SK-N-SH treated with all-trans-retinoic acid at 6 μM for 48 hours (cell line): ENCODE measurements around the gene RAPSN.

ENCODE experiments used
- ATAC-seq: fragments of 200-7000 bp; cut with Tn5 transposase; 3 replicates; pipeline ENCODE4 v1.9.1; 2020; ENCODE audit warnings: mild to moderate bottlenecking, moderate library complexity
- BACH2 ChIP-seq: fragments of 250-450 bp; sonication (Bioruptor Pico); IDR thresholded peaks from 2 replicates; pipeline ENCODE4 v1.9.0; 2021; ENCODE audit warnings: mild to moderate bottlenecking, borderline replicate concordance
- CREB5 ChIP-seq: fragments of 250-450 bp; sonication (Bioruptor Pico); IDR thresholded peaks from 2 replicates; pipeline ENCODE4 v1.5.1; 2020; ENCODE audit warnings: low read depth, mild to moderate bottlenecking, moderate library complexity
- CSDC2 ChIP-seq: fragments of 250-450 bp; sonication (Bioruptor Pico); IDR thresholded peaks from 2 replicates; pipeline ENCODE4 v1.5.0; 2020; ENCODE audit warnings: mild to moderate bottlenecking, moderate library complexity
- ESRRG ChIP-seq: fragments of 250-450 bp; sonication (Bioruptor Pico); IDR thresholded peaks from 2 replicates; pipeline ENCODE4 v1.6.1; 2021; ENCODE audit warnings: mild to moderate bottlenecking
- GLIS3 ChIP-seq: fragments of 250-450 bp; sonication (Bioruptor Pico); IDR thresholded peaks from 2 replicates; pipeline ENCODE4 v1.5.0; 2020; ENCODE audit warnings: mild to moderate bottlenecking, moderate library complexity
- ISL1 ChIP-seq: fragments of 250-450 bp; sonication (Bioruptor Pico); IDR thresholded peaks from 2 replicates; pipeline ENCODE4 v2.1.2; 2022; ENCODE audit warnings: mild to moderate bottlenecking, moderate library complexity
- OSR1 ChIP-seq: fragments of 250-450 bp; sonication (Bioruptor Pico); IDR thresholded peaks from 2 replicates; pipeline ENCODE4 v1.8.0; 2022; ENCODE audit warnings: moderate library complexity, mild to moderate bottlenecking, inconsistent platforms
- PATZ1 ChIP-seq: fragments of 250-450 bp; sonication (Bioruptor Pico); IDR thresholded peaks from 2 replicates; pipeline ENCODE4 v1.8.0; 2020; ENCODE audit warnings: mild to moderate bottlenecking, moderate library complexity, borderline replicate concordance
- PPARA ChIP-seq: fragments of 250-450 bp; sonication (Bioruptor Pico); IDR thresholded peaks from 2 replicates; pipeline ENCODE4 v1.5.0; 2020; ENCODE audit warnings: mild to moderate bottlenecking, borderline replicate concordance
- RARB ChIP-seq: fragments of 250-450 bp; sonication (Bioruptor Pico); IDR thresholded peaks from 2 replicates; pipeline ENCODE4 v1.8.0; 2021; ENCODE audit warnings: mild to moderate bottlenecking, moderate library complexity
- SNAI2 ChIP-seq: fragments of 250-450 bp; sonication (Bioruptor Pico); IDR thresholded peaks from 2 replicates; pipeline ENCODE4 v1.5.0; 2020; ENCODE audit warnings: mild to moderate bottlenecking, moderate library complexity
- TCF4 ChIP-seq: fragments of 250-450 bp; sonication (Bioruptor Pico); IDR thresholded peaks from 2 replicates; pipeline ENCODE4 v1.8.0; 2021; ENCODE audit warnings: mild to moderate bottlenecking, moderate library complexity, borderline replicate concordance
- TOX ChIP-seq: fragments of 250-450 bp; sonication (Bioruptor Pico); IDR thresholded peaks from 2 replicates; pipeline ENCODE4 v1.8.0; 2021; ENCODE audit warnings: mild to moderate bottlenecking, moderate library complexity, borderline replicate concordance
- ZC3H10 ChIP-seq: fragments of 250-450 bp; sonication (Bioruptor Pico); IDR thresholded peaks from 2 replicates; pipeline ENCODE4 v1.5.1; 2021; ENCODE audit warnings: mild to moderate bottlenecking, moderate library complexity
- ZFP3 ChIP-seq: fragments of 250-450 bp; sonication (Bioruptor Pico); IDR thresholded peaks from 2 replicates; pipeline ENCODE4 v1.5.0; 2020; ENCODE audit warnings: mild to moderate bottlenecking, moderate library complexity
- ZFP30 ChIP-seq: fragments of 450-650 bp; formaldehyde crosslinking; IDR thresholded peaks from 2 replicates; pipeline ENCODE4 v1.5.0; 2022; ENCODE audit warnings: mild to moderate bottlenecking, moderate library complexity
- ZNF70 ChIP-seq: fragments of 450-650 bp; formaldehyde crosslinking; IDR thresholded peaks from 2 replicates; pipeline ENCODE4 v1.5.0; 2020; ENCODE audit warnings: mild to moderate bottlenecking, moderate library complexity
- ZNF8 ChIP-seq: fragments of 450-650 bp; formaldehyde crosslinking; IDR thresholded peaks from 2 replicates; pipeline ENCODE4 v1.5.0; 2020; ENCODE audit warnings: mild to moderate bottlenecking, moderate library complexity
- TF ChIP-seq, protein P1 (sequence below): fragments of 250-450 bp; sonication (Bioruptor Pico); IDR thresholded peaks from 2 replicates; pipeline ENCODE4 v1.8.0; 2021; ENCODE audit warnings: low read depth, mild to moderate bottlenecking, moderate library complexity, borderline replicate concordance
- TF ChIP-seq, protein P2 (sequence below): fragments of 250-450 bp; sonication (Bioruptor Pico); IDR thresholded peaks from 2 replicates; pipeline ENCODE4 v1.5.1; 2021; ENCODE audit warnings: mild to moderate bottlenecking, moderate library complexity
- TF ChIP-seq, protein P3 (sequence below): fragments of 250-450 bp; sonication (Bioruptor Pico); IDR thresholded peaks from 2 replicates; pipeline ENCODE4 v1.5.0; 2020; ENCODE audit warnings: mild to moderate bottlenecking, moderate library complexity

Gene RAPSN

GRCh38 chr11:47440054-47440476, 8.9 kb downstream of the RAPSN start:
- TF ChIP-seq ZFP30 (CRISPR knock-in tag) (no peak), ZNF8 (CRISPR knock-in tag) (no peak), SNAI2 (CRISPR knock-in tag) (no peak), ZNF70 (CRISPR knock-in tag) (no peak), ISL1 (CRISPR knock-in tag) (no peak), PATZ1 (CRISPR knock-in tag) (no peak), GLIS3 (CRISPR knock-in tag) (no peak), PPARA (no peak), TOX (CRISPR knock-in tag) (no peak), ZFP3 (CRISPR knock-in tag) (no peak), OSR1 (CRISPR knock-in tag) (no peak)
- TF ChIP-seq, protein P1, sequence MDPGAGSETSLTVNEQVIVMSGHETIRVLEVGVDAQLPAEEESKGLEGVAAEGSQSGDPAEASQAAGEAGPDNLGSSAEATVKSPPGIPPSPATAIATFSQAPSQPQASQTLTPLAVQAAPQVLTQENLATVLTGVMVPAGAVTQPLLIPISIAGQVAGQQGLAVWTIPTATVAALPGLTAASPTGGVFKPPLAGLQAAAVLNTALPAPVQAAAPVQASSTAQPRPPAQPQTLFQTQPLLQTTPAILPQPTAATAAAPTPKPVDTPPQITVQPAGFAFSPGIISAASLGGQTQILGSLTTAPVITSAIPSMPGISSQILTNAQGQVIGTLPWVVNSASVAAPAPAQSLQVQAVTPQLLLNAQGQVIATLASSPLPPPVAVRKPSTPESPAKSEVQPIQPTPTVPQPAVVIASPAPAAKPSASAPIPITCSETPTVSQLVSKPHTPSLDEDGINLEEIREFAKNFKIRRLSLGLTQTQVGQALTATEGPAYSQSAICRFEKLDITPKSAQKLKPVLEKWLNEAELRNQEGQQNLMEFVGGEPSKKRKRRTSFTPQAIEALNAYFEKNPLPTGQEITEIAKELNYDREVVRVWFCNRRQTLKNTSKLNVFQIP (CRISPR knock-in tag) = no peak
- TF ChIP-seq, protein P2, sequence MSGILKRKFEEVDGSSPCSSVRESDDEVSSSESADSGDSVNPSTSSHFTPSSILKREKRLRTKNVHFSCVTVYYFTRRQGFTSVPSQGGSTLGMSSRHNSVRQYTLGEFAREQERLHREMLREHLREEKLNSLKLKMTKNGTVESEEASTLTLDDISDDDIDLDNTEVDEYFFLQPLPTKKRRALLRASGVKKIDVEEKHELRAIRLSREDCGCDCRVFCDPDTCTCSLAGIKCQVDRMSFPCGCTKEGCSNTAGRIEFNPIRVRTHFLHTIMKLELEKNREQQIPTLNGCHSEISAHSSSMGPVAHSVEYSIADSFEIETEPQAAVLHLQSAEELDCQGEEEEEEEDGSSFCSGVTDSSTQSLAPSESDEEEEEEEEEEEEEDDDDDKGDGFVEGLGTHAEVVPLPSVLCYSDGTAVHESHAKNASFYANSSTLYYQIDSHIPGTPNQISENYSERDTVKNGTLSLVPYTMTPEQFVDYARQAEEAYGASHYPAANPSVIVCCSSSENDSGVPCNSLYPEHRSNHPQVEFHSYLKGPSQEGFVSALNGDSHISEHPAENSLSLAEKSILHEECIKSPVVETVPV = no peak

DNA sequence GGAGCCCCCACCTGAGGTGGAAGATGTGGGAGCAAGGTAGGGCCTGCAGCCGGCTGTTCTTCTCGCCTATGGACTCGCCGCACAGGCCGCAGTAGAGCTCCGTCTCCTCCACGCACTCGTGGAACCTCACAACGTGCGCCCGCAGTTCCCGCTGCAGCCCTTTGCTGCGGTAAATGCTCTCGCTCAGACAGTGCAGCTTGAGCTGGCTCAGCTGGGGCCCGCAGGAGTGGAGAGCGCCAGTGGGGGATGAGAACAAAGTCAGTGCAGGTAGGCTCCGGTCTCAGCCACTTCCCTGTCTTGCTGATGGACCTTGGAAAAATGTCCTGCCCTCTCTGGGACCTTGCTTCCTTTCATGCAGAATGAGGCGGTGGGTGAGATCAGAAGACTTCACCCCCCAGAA, 10.2 kb downstream of the RAPSN start:
- TF ChIP-seq OSR1 (CRISPR knock-in tag) = no peak
- TF ChIP-seq ZNF8 (CRISPR knock-in tag) = no peak
- no peak for TF ChIP-seq GLIS3 (CRISPR knock-in tag)
- TF ChIP-seq RARB (CRISPR knock-in tag) = no peak
- TF ChIP-seq TCF4 (CRISPR knock-in tag) = no peak
- ATAC-seq = no peak

More at GRCh38 chr11:47440054-47440476, 8.9 kb downstream of the RAPSN start:
- ATAC-seq = no peak

GRCh38 chr11:47437746-47438418, 11.1 kb downstream of the RAPSN start:
- no peak for ATAC-seq
- TF ChIP-seq BACH2 (no peak), GLIS3 (CRISPR knock-in tag) (no peak), ESRRG (CRISPR knock-in tag) (no peak), ZFP3 (CRISPR knock-in tag) (no peak), TCF4 (CRISPR knock-in tag) (no peak), PATZ1 (CRISPR knock-in tag) (no peak), PPARA (no peak), ZNF8 (CRISPR knock-in tag) (no peak), CSDC2 (CRISPR knock-in tag) (no peak), SNAI2 (CRISPR knock-in tag) (no peak), ZFP30 (CRISPR knock-in tag) (no peak), OSR1 (CRISPR knock-in tag) (no peak), ISL1 (CRISPR knock-in tag) (no peak), CREB5 (CRISPR knock-in tag) (no peak), ZC3H10 (CRISPR knock-in tag) (no peak), RARB (CRISPR knock-in tag) (no peak)
- TF ChIP-seq, protein P1 (CRISPR knock-in tag) = no peak
- TF ChIP-seq, protein P3, sequence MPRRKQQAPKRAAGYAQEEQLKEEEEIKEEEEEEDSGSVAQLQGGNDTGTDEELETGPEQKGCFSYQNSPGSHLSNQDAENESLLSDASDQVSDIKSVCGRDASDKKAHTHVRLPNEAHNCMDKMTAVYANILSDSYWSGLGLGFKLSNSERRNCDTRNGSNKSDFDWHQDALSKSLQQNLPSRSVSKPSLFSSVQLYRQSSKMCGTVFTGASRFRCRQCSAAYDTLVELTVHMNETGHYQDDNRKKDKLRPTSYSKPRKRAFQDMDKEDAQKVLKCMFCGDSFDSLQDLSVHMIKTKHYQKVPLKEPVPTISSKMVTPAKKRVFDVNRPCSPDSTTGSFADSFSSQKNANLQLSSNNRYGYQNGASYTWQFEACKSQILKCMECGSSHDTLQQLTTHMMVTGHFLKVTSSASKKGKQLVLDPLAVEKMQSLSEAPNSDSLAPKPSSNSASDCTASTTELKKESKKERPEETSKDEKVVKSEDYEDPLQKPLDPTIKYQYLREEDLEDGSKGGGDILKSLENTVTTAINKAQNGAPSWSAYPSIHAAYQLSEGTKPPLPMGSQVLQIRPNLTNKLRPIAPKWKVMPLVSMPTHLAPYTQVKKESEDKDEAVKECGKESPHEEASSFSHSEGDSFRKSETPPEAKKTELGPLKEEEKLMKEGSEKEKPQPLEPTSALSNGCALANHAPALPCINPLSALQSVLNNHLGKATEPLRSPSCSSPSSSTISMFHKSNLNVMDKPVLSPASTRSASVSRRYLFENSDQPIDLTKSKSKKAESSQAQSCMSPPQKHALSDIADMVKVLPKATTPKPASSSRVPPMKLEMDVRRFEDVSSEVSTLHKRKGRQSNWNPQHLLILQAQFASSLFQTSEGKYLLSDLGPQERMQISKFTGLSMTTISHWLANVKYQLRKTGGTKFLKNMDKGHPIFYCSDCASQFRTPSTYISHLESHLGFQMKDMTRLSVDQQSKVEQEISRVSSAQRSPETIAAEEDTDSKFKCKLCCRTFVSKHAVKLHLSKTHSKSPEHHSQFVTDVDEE (CRISPR knock-in tag) = no peak
- TF ChIP-seq, protein P2 = no peak
